ENCODE data around the gene SCAMP5.

SCAMP5 gene

GRCh38 chr15:75023872-75024636 is 28.7 kb downstream of the SCAMP5 start:
- no peak for FAIRE-seq

DNA sequence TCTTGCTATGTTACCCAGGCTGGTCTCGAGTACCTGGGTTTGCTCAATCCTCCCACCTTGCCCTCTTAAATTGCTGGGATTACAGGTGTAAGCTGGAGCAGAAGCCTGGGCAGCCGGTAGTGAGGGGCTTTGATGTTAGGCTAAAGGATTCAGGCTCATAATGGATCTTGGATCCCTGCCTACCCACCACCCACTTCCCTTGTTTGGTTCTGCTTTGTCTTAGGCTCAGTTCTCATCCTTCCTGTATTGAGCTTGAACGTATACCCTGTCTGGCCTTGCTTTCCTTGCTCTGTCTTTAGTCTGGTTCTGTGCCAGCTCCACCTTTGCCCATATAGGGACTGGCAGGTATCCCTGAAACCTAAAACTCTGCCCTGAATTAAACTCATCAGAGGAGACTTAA is 29.7 kb downstream of the SCAMP5 start:
- no peak for FAIRE-seq

GRCh38 chr15:75025548-75026260 is 30.3 kb downstream of the SCAMP5 start:
- no peak for FAIRE-seq

GRCh38 chr15:75027551-75027950 is 32.2 kb downstream of the SCAMP5 start:
- no peak for FAIRE-seq

DNA sequence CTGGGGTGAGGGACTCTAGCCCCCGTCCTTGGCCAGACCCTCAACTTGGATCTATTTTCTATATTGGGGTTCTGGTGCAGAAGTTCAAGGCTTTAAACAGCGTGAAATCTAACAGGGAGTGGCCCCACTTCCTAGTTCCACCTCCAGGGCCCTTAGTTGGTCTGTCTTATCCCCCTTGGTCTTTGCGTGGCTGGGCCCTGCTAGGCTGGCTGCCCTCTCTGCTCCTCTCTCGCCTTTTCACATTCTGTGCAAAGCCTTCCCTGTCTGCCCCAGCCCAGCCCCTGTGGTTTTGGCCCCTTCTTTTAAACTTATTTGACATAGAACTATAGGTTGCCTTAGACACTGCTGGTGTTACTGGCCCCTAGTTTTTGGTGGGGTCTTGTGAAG is 33.6 kb downstream of the SCAMP5 start:
- FAIRE-seq, result no peak

- no peak for FAIRE-seq
These were observed 34.1 kb downstream of the SCAMP5 start for GRCh38 chr15:75029378-75030022.

DNA sequence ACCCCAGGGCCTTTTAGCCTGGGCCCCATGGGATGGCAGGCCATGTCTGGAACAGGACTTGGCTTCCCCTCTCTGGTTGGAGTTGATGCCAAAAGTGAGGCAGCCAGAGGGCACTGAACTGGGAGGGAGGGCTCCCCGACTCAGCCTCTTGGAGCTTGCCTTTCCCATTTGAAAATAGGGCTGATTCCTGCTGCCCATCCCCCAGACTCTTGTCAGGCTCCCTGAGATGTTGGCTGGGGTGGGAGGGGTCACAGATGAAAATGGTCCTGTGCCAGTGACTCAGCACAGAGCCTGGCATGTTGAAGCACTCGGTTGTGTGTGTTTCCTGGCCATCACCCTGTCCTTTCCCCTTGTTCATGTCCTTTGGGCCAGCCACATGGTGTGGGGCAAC is 34.7 kb downstream of the SCAMP5 start:
- FAIRE-seq, result no peak

DNA sequence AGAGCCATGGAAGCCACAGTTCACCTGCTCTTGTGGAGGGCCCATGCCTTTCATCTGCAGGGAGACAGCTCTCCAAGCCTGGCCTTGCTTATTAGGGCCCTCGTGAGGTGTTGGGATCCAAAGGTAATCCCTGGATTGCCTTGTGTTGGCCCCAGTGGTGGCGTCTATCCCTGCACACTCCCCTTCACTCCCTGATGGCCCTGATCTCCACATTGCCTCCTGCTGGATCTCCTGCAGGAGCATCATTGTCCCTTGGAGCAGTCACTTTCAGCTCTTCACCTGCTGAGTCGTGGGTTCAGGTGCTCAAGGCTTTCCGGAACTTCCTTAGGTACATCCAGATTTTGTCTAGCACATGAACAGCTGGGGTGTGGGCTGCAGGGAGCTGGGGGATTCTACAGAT is 35.1 kb downstream of the SCAMP5 start:
- FAIRE-seq, result no peak

GRCh38 chr15:75031848-75032247 is 36.5 kb downstream of the SCAMP5 start:
- FAIRE-seq, result no peak

DNA sequence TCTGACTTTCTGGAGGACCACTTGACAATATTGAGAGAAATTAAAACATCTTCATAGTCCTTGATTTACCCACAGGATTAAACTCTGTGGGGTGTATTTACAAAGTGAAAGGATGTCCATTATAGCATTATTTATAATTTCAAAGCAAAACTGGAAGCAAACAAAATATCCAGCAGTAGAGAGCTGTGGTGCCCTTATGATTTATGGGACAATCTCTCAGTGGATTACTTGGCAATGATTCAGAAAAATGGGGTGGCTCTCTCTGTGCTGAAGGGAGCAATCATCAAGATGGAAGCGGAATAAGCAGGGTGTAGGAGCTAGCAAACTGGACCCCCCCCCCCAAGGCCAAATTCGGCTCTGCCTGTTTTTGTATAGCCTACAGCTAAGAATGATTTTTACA is 37.0 kb downstream of the SCAMP5 start:
- no peak for FAIRE-seq

GRCh38 chr15:75033809-75034208 is 38.4 kb downstream of the SCAMP5 start:
- FAIRE-seq, result no peak

GRCh38 chr15:75034615-75035014 is 39.3 kb downstream of the SCAMP5 start:
- no peak for FAIRE-seq

DNA sequence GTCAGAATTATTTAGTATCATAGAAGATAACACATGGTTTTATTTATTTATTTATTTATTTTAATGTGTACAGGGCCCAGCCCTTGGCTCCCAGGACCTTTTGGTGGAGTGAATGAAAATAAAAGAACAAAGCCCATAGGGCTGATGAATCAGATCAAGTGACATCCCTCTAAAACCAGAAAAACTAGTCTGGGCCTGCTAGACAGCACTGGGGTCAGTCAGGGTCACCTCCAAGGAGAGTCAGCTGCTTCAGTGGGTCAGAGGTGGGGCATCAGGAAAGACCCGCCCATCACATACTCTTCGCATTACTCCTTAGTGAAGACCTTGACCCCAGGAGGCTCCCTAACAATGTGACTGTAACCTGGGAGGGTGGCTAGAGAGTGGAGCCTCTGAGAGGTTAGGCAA is 40.9 kb downstream of the SCAMP5 start:
- no peak for FAIRE-seq

DNA sequence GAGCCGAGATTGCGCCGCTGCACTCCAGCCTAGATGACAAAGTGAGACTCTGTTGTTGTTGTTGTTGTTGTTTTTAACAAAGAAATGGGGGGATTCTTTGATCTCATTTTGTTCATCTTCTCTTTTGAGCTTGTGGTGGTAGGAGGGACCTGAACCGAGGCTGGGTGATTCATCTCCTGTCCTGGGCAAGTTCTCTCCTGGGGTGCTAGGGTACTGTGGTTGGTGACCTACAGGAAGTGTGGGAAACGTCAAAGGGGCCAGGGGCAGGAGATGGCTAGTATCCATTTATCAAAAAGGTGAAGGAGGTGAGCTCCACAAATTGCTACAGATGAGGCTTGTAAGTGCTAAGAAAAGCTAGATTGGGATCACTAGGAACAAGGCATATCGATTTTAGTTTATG is 42.3 kb downstream of the SCAMP5 start:
- no peak for FAIRE-seq

- no peak for FAIRE-seq
These were observed 42.9 kb downstream of the SCAMP5 start for GRCh38 chr15:75038231-75038630.

GRCh38 chr15:75042730-75043508 is 47.6 kb downstream of the SCAMP5 start:
- no peak for FAIRE-seq

- FAIRE-seq, result no peak
These were observed 48.3 kb downstream of the SCAMP5 start for GRCh38 chr15:75043509-75044257.

- FAIRE-seq, result no peak
These were observed 49.0 kb downstream of the SCAMP5 start for GRCh38 chr15:75044258-75044878.

DNA sequence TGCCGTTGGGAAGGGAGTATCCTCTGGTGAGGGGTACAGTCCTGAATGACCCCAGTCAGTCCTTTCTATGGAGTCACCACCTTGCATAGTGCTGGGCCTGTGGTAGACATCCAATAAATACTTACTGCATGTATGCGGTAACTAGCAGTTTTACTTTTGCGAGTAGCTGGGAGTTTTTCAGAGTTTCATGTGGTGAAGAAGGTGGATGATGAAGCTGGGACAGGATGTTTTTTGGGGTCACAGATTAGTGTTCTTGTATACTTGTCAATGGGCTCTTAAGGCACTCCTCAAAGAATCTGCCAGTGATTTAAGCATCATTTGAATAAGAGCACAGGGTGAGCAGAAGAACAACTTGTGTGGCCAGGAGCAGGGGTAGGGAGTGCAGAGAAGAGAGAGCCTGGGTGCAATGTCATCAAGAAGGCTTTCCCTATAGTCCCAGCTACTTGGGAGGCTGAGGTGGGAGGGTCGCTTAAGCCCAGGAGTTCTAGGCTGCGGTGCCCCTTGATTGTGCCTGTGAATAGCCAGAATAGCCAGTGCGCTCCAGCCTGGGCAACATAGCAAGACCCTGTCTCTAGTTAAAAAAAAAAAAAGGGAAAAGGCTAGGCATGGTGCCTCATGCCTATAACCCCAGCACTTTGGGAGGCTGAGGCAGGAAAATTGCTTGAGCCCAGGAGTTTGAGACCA is 50.1 kb downstream of the SCAMP5 start:
- FAIRE-seq, result no peak

DNA sequence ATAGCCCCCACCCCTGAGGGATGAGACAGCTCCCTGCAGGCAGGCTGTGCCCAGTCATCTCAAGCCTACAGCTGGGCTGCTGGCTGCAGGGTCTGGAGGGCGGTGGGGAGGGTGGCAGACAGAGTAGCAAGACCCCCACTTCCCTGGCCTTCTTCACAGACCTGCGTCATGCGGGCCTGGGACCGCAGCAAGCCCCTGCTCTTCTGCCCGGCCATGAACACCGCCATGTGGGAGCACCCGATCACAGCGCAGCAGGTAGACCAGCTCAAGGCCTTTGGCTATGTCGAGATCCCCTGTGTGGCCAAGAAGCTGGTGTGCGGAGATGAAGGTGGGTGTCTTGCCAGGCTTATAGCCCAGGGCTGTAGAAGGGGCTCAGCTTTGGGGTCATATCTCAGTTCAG is 53.0 kb downstream of the SCAMP5 start:
- FAIRE-seq, result no peak

GRCh38 chr15:75049392-75049791 is 54.0 kb downstream of the SCAMP5 start:
- no peak for FAIRE-seq
